Bone marrow (tissue), 2 donors: ENCODE measurements around the gene ZBTB3.
"Not testable (repeated sequence)": the region's sequence is repeated elsewhere in the genome, so short reads cannot be mapped to it uniquely, and the experiment has no call there.

ENCODE experiments used
- DNase-seq, 2 donors: peaks; one replicate each; lab custom pipeline; 2025; lab: John Stamatoyannopoulos, UW

Gene ZBTB3

GRCh38 chr11:62757846-62758788 lies 4.2 kb upstream of the ZBTB3 start:
- no peak for DNase-seq

- DNase-seq = no peak
Measured at GRCh38 chr11:62755086-62755615, 1.2 kb upstream of the ZBTB3 start.

GRCh38 chr11:62752994-62753735 lies 795 bp downstream of the ZBTB3 start:
- no peak for DNase-seq

- no peak for DNase-seq
Measured at GRCh38 chr11:62752177-62752785, 1.7 kb downstream of the ZBTB3 start.

- DNase-seq = not testable (repeated sequence)
Measured at GRCh38 chr11:62749931-62750330, 4.0 kb downstream of the ZBTB3 start.

- DNase-seq = no peak
Measured at GRCh38 chr11:62747475-62748160, 6.3 kb downstream of the ZBTB3 start.

- no peak for DNase-seq
Measured at GRCh38 chr11:62737196-62737595, 16.8 kb downstream of the ZBTB3 start.

GRCh38 chr11:62732830-62733229 lies 21.1 kb downstream of the ZBTB3 start:
- no peak for DNase-seq

- not testable (repeated sequence) for DNase-seq
Measured at GRCh38 chr11:62730076-62730475, 23.9 kb downstream of the ZBTB3 start.

GRCh38 chr11:62728171-62728988 lies 25.6 kb downstream of the ZBTB3 start, which contains the start of gene TTC9C:
TSS of gene TTC9C (plus strand) at chr11:62728486. CDS start at chr11:62728849, 363 bp downstream.
- DNase-seq = peak; percentile 79 to 89

- DNase-seq = peak in 1 of 2 donors; percentile 97
Measured at GRCh38 chr11:62727872-62728170, 26.1 kb downstream of the ZBTB3 start.

- peak; percentile 98 to 99 for DNase-seq
Measured at GRCh38 chr11:62727165-62727871, 26.6 kb downstream of the ZBTB3 start, which contains the start of gene HNRNPUL2. TSS of gene HNRNPUL2 (minus strand) at chr11:62727457. CDS start at chr11:62727156, 301 bp downstream.

GRCh38 chr11:62726915-62727164 lies 27.1 kb downstream of the ZBTB3 start:
- no peak for DNase-seq

GRCh38 chr11:62726156-62726914 lies 27.6 kb downstream of the ZBTB3 start:
- no peak for DNase-seq

- DNase-seq = no peak
Measured at GRCh38 chr11:62725646-62726045, 28.3 kb downstream of the ZBTB3 start.

GRCh38 chr11:62724171-62724570 lies 29.8 kb downstream of the ZBTB3 start:
- DNase-seq = no peak

GRCh38 chr11:62721994-62722393 lies 32.0 kb downstream of the ZBTB3 start:
- no peak for DNase-seq

- no peak for DNase-seq
Measured at GRCh38 chr11:62719302-62719978, 34.5 kb downstream of the ZBTB3 start.

- DNase-seq = no peak
Measured at GRCh38 chr11:62716816-62717215, 37.1 kb downstream of the ZBTB3 start.
